Right lobe of liver (tissue), 6 donors: ENCODE data around the gene CHPT1. TPM values are rescaled to one million over a fixed set of nuclear protein-coding genes. Genes with fewer than 3 reads are reported as not detected.

Experiments used
- ATAC-seq, 4 donors: fragments of 200-7000 bp; cut with Tn5 transposase; one replicate each; pipeline ENCODE4 v1.9.1; 2020; ENCODE audit warnings: mild to moderate bottlenecking in 4 of 4, moderate library complexity in 4 of 4
- DNase-seq, 3 donors: peaks; one replicate each; pipeline ENCODE4 v3.0.0-alpha.2; 2020
- H3K27ac ChIP-seq, 3 donors: fragments of 200-600 bp; one replicate each; pipeline ENCODE4 v1.8.0; 2022
- H3K27me3 ChIP-seq, 2 donors: fragments of 200-600 bp; one replicate each; pipeline ENCODE4 v1.8.0; 2022
- H3K36me3 ChIP-seq, 4 donors: fragments of 200-600 bp; sonication (generic) in 1 of 4; one replicate each; pipeline versions ENCODE4 v1.5.1 to v1.8.0; 2017 to 2022; ENCODE audit warnings: control low read depth in 1 of 4
- H3K4me1 ChIP-seq, 4 donors: fragments of 200-600 bp; sonication (generic) in 1 of 4; one replicate each; pipeline versions ENCODE4 v1.5.1 to v1.8.0; 2017 to 2022; ENCODE audit warnings: control low read depth in 1 of 4
- H3K4me3 ChIP-seq, 3 donors: fragments of 200-600 bp; one replicate each; pipeline ENCODE4 v1.8.0; 2022
- H3K9me3 ChIP-seq, 4 donors: fragments of 200-600 bp; sonication (generic) in 1 of 4; one replicate each; pipeline versions ENCODE4 v1.5.1 to v1.8.0; 2017 to 2022; ENCODE audit warnings: control low read depth in 1 of 4
- POLR2A ChIP-seq: fragments of 450-650 bp; IDR thresholded peaks from one replicate; pipeline ENCODE4 v1.6.1; 2017; ENCODE audit warnings: antibody characterized with exemption, mild to moderate bottlenecking
- WGBS: methylation state at CpG from one replicate; pipeline ENCODE4 v1.1.6; 2018; ENCODE audit warnings: low coverage, low lambda C conversion rate; ENCODE audit not compliant: insufficient coverage; ENCODE audit errors: missing lambda C conversion rate; 5-methylcytosine and 5-hydroxymethylcytosine counted together
- intact Hi-C, 2 donors: fragments of 100-400 bp; cut with DNase I; formaldehyde crosslinking; loops; one replicate each; pipeline versions ENCODE4 v1.11.2 to v1.14.1; 2022
- small RNA-seq, 2 experiments: library from RNA; depleted of rRNA; stranded (forward); fragments of <200 nt; gene quantifications; one replicate each; pipeline ENCODE3, GENCODE V24; 2016
- total RNA-seq, 6 experiments: library from RNA; depleted of rRNA in 2 of 6; stranded (reverse); fragments of >200 nt in 2 of 6; fragmentation: NEBNext Ultra II Directional in 3 of 6; extraction: Animal tissue kit (Norgen Biotek cat#: 25700) in 3 of 6; gene quantifications; one replicate each; pipeline versions ENCODE4 v1.1.0 to v1.2.4, GENCODE V29; 2016 to 2023
- TF ChIP-seq, protein P1 (sequence below), 4 donors: fragments of 200-600 bp in 3 of 4; fragments of 450-650 bp in 1 of 4; IDR thresholded peaks; one replicate each; pipeline versions ENCODE4 v1.5.1 to v1.8.0; 2016 to 2022; ENCODE audit warnings: antibody characterized with exemption in 4 of 4, mild to moderate bottlenecking in 2 of 4
- donor health status: DM: no; HTN: yes; CAD: no.
- donor health status: DM: no; HTN: no; CAD: no.
- donor health status: DM: no; HTN: no; CAD: no.
- donor health status: DM: no; HTN: yes; CAD: no.
- donor health status: DM: no; HTN: yes; CAD: no.

The CHPT1 gene
- total RNA-seq, 6 experiments from 2014 or later: 52.3 to 110 (median 75.8) TPM

GRCh38 chr12:101777485-101777884, 80.0 kb downstream of the CHPT1 start:
- no peaks in the 10 kb centered on the region for H3K4me1 ChIP-seq
- no peak for TF ChIP-seq POLR2A
- TF ChIP-seq, protein P1, sequence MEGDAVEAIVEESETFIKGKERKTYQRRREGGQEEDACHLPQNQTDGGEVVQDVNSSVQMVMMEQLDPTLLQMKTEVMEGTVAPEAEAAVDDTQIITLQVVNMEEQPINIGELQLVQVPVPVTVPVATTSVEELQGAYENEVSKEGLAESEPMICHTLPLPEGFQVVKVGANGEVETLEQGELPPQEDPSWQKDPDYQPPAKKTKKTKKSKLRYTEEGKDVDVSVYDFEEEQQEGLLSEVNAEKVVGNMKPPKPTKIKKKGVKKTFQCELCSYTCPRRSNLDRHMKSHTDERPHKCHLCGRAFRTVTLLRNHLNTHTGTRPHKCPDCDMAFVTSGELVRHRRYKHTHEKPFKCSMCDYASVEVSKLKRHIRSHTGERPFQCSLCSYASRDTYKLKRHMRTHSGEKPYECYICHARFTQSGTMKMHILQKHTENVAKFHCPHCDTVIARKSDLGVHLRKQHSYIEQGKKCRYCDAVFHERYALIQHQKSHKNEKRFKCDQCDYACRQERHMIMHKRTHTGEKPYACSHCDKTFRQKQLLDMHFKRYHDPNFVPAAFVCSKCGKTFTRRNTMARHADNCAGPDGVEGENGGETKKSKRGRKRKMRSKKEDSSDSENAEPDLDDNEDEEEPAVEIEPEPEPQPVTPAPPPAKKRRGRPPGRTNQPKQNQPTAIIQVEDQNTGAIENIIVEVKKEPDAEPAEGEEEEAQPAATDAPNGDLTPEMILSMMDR (IDR thresholded peaks at IDR 0.05): no peak
- H3K27ac ChIP-seq: no peak overlapping the region
- ATAC-seq: peak in 2 of 4 donors; percentile 22 to 49
- H3K27me3 ChIP-seq: no peaks in the 10 kb centered on the region
- H3K9me3 ChIP-seq: no peaks in the 10 kb centered on the region
- WGBS: 50% methylated on average over 3 of the region's 3 CpGs
- H3K4me3 ChIP-seq: no peak overlapping the region
- DNase-seq: no peak
- no peaks in the 10 kb centered on the region for H3K36me3 ChIP-seq
- intact Hi-C loops: loop anchor here (10.0 kb wide), 1 partner anchor 57 kb away; the partner anchor contains the start of gene GNPTAB (in 2 of the 2)

GRCh38 chr12:101777978-101778377, 80.5 kb downstream of the CHPT1 start:
- Histone ChIP-seq H3K27ac (no peak overlapping the region), H3K36me3 (no peaks in the 10 kb centered on the region), H3K9me3 (no peaks in the 10 kb centered on the region), H3K4me1 (no peaks in the 10 kb centered on the region), H3K4me3 (no peak overlapping the region), H3K27me3 (no peaks in the 10 kb centered on the region)
- TF ChIP-seq POLR2A: no peak
- TF ChIP-seq, protein P1 (IDR thresholded peaks at IDR 0.05): no peak
- no peak for ATAC-seq
- DNase-seq: no peak
- intact Hi-C loops: loop anchor here (10.0 kb wide), 1 partner anchor 57 kb away; the partner anchor contains the start of gene GNPTAB (in 2 of the 2)
- 79% methylated on average over 3 of the region's 4 CpGs for WGBS

Small RNA genes within 50 kb of the gene (small RNA-seq; reads per million reads assigned to genes)
- gene RNU6-101P: 0 reads per million in 2 experiments
- gene RNY1P16: 0 reads per million in 2 experiments

Other genes starting within 250 kb of the CHPT1 start
- gene SPIC, start 222.3 kb upstream of the CHPT1 start, total RNA-seq: 1 to 10 TPM in 4 of 6 experiments, under 1 TPM in 2; 0.43 to 7.1 (median 1.4) TPM
- gene MYBPC1, start 102.7 kb upstream of the CHPT1 start, total RNA-seq: 1 to 10 TPM in 2 of 6 experiments, under 1 TPM in 3, not detected in 1; 0.07 to 6.3 (median 0.66) TPM
- not detected for gene SYCP3, start 41.8 kb downstream of the CHPT1 start, total RNA-seq
- gene GNPTAB, start 133.3 kb downstream of the CHPT1 start, total RNA-seq: 10 to 100 TPM in 5 of 6 experiments, 1 to 10 TPM in 1; 8.8 to 17.4 (median 14.1) TPM
- gene DRAM1, start 179.9 kb downstream of the CHPT1 start, total RNA-seq: 10 to 100 TPM in 1 of 6 experiments, 1 to 10 TPM in 5; 2.2 to 11.3 (median 4.3) TPM